ENCODE results near the gene SEPTIN2.

The SEPTIN2 gene

DNA sequence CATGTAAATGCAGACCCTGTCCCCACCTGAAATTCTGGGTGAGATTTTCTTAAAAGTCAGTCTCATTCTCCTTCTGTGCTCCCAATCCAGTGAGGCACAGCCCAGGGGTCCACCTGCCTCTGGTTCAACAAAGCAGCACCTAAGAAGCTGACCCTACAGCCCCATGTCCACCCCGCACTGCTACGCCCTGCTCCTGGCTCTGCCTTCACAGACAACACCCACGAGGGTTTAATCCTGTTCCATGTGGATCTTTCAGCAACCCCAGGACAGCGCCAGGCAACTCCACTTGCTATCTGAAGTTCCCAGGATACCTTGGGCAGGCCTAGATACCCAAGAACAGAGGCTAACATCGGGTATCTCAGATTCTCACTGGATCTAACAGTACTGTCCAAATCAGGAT is 45.2 kb upstream of the SEPTIN2 start:
- Mint-ChIP-seq H3K4me3 (peak overlapping the region; percentile 89), H3K9me3 (peaks cover 13% of the 10 kb centered on the region), H3K27ac (no peak overlapping the region), H3K4me1 (peaks cover 70% of the 10 kb centered on the region), H3K36me3 (ENCODE audit: low read depth) (peaks cover 54% of the 10 kb centered on the region), H3K27me3 (ENCODE audit: low read depth, poor library complexity) (no peaks in the 10 kb centered on the region)
- no peak for DNase-seq
- TF ChIP-seq, protein P1, sequence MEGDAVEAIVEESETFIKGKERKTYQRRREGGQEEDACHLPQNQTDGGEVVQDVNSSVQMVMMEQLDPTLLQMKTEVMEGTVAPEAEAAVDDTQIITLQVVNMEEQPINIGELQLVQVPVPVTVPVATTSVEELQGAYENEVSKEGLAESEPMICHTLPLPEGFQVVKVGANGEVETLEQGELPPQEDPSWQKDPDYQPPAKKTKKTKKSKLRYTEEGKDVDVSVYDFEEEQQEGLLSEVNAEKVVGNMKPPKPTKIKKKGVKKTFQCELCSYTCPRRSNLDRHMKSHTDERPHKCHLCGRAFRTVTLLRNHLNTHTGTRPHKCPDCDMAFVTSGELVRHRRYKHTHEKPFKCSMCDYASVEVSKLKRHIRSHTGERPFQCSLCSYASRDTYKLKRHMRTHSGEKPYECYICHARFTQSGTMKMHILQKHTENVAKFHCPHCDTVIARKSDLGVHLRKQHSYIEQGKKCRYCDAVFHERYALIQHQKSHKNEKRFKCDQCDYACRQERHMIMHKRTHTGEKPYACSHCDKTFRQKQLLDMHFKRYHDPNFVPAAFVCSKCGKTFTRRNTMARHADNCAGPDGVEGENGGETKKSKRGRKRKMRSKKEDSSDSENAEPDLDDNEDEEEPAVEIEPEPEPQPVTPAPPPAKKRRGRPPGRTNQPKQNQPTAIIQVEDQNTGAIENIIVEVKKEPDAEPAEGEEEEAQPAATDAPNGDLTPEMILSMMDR (IDR thresholded peaks at IDR 0.05), result no peak

DNA sequence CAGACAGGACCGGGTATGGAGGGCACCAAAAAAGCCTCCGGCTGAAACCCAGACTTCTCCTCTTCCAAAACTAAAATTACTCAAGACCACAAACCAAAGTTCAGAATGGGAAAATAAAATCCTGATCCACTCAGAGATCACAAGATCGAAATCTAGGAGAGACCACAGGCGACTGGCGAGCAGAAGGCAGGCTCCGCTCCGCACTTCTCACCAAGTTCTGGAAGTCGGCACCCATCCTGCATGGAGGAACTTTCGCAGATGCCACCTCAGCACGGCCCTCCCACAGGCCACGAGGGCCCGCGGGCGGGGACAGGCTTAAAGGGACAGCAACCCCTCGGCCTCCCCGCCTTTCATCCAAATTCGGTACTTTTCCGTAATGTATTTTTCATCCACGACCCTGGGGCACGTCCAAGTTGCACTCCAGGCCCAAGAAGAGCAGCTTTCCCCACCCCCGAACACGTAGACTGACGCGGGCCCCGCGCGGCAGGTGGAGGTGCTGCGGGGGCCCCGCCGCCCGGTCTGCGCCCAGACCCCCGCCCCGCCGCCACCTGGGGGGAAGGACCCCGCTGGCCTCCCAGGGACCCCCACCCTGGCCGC is 43.9 kb upstream of the SEPTIN2 start:
- peak; percentile 52 for DNase-seq
- H3K4me1 Mint-ChIP-seq, result peaks cover 61% of the 10 kb centered on the region

DNA sequence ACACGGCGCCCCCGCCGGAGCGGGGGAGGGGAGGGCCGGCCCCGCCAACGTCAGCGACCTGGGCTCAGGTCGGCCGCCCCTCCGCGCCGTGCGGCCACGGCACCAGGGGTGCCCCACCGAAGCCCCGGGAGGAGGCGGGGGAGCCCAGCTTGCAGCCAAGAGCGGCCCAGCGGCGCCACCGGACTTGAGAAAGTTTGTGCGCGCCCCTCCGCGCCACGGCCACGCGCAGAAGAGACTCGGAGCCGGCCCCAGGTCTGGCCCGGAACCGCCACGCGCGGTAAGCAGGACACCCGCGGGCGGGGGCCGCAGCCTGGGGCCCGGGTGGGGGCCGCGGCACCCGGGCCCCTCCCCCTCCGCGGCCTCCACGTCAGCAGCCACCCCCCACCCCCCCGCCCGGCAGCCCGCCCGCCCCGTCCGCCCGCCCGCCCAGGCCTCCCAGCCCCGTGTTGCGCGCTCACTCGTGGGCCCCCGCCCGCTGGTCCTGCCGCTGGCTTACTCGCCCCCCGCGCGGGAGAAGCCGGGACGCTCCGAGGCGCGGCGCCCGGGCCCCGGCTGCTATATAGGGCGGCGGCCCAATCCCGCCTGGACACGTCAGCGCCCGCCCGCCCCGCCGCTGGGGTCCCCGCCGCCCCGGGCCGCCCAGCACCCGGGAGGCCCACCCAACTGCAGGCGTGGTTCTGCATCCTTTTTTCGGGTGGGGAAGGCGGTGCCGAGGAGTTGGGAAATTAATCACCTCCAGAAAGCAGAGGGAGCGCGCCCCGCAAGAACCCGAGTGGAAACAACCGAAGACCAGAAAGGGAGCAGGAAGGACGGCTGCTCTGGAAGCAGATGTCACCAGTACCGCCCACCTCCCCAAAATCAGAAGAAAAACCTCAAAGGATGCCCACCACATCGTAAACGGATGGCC is 43.2 kb upstream of the SEPTIN2 start:
- no peaks in the 10 kb centered on the region for H3K27me3 Mint-ChIP-seq (ENCODE audit: low read depth, poor library complexity)
- TF ChIP-seq, protein P1 (IDR thresholded peaks at IDR 0.05), result no peak
- DNase-seq, result peak; percentile 69
- peaks cover 53% of the 10 kb centered on the region for H3K4me1 Mint-ChIP-seq
- H3K27ac Mint-ChIP-seq, result no peak overlapping the region
- H3K4me3 Mint-ChIP-seq, result peak overlapping the region; percentile 80
- peaks cover 34% of the 10 kb centered on the region for H3K9me3 Mint-ChIP-seq
- peaks cover 56% of the 10 kb centered on the region for H3K36me3 Mint-ChIP-seq (ENCODE audit: low read depth)

More for the DNA sequence above, 43.9 kb upstream of the SEPTIN2 start:
- peaks cover 56% of the 10 kb centered on the region for H3K36me3 Mint-ChIP-seq (ENCODE audit: low read depth)
- peaks cover 26% of the 10 kb centered on the region for H3K9me3 Mint-ChIP-seq
- H3K27ac Mint-ChIP-seq, result peak overlapping the region; percentile 79
- H3K27me3 Mint-ChIP-seq (ENCODE audit: low read depth, poor library complexity), result no peaks in the 10 kb centered on the region
- H3K4me3 Mint-ChIP-seq, result peak overlapping the region; percentile 89
- TF ChIP-seq, protein P1 (IDR thresholded peaks at IDR 0.05), result no peak

DNA sequence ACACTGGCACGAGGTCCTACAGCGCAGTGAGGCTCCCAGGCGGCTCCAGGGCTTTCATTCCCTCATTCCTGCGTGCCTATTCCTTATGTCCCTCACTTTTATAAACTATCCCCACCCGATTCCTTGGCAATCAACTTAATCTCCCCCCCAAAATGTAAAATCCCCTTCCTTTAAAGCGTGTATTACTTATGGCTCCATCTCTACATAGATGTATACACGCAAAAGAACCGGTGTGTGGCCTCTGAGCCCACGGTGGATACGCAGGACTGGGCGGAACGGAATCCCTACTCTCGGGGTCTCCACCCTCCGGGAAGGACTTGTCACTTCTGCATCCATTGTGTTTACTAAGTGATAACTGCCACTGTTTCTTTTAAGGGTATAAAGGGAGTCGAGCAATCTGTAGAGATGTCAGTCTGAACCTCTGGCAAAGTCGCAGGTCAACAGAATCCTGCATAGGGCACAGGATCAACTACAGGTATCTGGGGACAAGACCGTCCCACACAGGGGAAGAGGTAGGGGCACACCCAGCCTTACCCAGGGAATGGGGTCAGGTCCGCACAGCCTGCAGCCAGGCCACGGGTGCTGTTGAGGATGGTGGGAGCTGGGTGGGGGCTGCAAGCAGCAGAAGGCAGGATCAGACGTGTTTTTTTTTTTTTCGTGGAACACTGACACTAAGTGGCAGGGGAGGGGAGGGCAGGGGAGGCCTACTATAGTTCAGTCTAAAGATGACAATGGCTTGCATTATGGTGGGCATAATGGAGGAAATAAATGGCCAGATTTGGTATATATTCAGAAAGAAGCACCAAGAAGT is 42.3 kb upstream of the SEPTIN2 start:
- Mint-ChIP-seq H3K27me3 (ENCODE audit: low read depth, poor library complexity) (no peaks in the 10 kb centered on the region), H3K9me3 (peaks cover 35% of the 10 kb centered on the region), H3K36me3 (ENCODE audit: low read depth) (peaks cover 52% of the 10 kb centered on the region), H3K4me1 (peaks cover 45% of the 10 kb centered on the region), H3K4me3 (peak overlapping the region; percentile 80), H3K27ac (peak overlapping the region; percentile 4)
- TF ChIP-seq, protein P1 (IDR thresholded peaks at IDR 0.05), result no peak
- DNase-seq, result no peak

DNA sequence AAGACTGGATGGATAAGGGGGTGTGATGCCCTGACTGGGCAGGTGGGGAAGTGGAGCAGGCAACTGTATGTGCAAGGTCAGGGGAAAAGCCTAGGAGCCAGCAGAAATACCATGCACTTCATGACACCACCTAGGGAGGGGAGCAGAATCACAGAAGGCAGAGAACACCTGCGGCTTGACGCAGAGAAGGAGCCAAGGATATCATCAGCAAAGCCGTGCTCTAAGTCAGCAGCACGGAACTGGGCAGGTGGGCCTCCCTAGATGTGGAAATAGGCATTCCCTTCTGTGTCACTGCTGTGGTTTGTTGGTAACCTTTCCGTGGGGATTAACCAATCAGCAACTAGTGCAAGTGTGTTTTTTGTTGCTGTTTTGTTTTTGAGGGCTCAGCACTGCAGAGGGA is 41.6 kb upstream of the SEPTIN2 start:
- Mint-ChIP-seq H3K36me3 (ENCODE audit: low read depth) (peaks cover 47% of the 10 kb centered on the region), H3K4me3 (no peak overlapping the region), H3K27me3 (ENCODE audit: low read depth, poor library complexity) (no peaks in the 10 kb centered on the region), H3K9me3 (peaks cover 35% of the 10 kb centered on the region), H3K27ac (peak overlapping the region; percentile 4), H3K4me1 (peaks cover 41% of the 10 kb centered on the region)
- no peak for DNase-seq
- TF ChIP-seq, protein P1 (IDR thresholded peaks at IDR 0.05), result no peak
